ENCODE measurements around the gene HOGA1.

DNA sequence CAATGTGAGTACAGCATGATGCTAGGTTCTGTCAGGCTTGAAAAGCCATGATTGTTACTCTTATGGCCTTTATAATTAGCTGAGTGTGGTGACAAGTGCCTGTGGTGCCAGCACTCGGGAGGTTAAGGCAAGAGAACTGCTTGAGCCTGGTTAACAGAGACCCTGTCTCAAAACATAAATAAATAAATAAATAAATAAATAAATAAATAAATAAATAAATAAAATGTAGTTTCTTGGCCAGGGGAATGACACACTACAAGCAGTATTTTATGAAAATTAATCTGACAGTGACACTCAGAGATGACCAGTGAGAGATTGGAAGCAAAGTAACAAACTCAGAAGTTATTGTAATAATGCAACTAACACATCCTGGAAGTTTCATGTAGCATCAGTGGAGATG lies 51.4 kb downstream of the HOGA1 start:
- no peak for TF ChIP-seq POLR2AphosphoS5 (IDR thresholded peaks at IDR 0.05; ENCODE audit: low read depth)
- TF ChIP-seq, protein P1, sequence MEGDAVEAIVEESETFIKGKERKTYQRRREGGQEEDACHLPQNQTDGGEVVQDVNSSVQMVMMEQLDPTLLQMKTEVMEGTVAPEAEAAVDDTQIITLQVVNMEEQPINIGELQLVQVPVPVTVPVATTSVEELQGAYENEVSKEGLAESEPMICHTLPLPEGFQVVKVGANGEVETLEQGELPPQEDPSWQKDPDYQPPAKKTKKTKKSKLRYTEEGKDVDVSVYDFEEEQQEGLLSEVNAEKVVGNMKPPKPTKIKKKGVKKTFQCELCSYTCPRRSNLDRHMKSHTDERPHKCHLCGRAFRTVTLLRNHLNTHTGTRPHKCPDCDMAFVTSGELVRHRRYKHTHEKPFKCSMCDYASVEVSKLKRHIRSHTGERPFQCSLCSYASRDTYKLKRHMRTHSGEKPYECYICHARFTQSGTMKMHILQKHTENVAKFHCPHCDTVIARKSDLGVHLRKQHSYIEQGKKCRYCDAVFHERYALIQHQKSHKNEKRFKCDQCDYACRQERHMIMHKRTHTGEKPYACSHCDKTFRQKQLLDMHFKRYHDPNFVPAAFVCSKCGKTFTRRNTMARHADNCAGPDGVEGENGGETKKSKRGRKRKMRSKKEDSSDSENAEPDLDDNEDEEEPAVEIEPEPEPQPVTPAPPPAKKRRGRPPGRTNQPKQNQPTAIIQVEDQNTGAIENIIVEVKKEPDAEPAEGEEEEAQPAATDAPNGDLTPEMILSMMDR (conservative IDR thresholded peaks at IDR 0.05; ENCODE audit: low read depth in 2 of 2): no peak
- no peak for TF ChIP-seq JUNB (IDR thresholded peaks at IDR 0.05; ENCODE audit: unreplicated experiment)
- TF ChIP-seq EZH2phosphoT487 (IDR thresholded peaks at IDR 0.05; ENCODE audit: unreplicated experiment): no peak
- no peak for TF ChIP-seq EZH2 (IDR thresholded peaks at IDR 0.05; ENCODE audit: low read depth, unreplicated experiment)
- TF ChIP-seq, protein P2, sequence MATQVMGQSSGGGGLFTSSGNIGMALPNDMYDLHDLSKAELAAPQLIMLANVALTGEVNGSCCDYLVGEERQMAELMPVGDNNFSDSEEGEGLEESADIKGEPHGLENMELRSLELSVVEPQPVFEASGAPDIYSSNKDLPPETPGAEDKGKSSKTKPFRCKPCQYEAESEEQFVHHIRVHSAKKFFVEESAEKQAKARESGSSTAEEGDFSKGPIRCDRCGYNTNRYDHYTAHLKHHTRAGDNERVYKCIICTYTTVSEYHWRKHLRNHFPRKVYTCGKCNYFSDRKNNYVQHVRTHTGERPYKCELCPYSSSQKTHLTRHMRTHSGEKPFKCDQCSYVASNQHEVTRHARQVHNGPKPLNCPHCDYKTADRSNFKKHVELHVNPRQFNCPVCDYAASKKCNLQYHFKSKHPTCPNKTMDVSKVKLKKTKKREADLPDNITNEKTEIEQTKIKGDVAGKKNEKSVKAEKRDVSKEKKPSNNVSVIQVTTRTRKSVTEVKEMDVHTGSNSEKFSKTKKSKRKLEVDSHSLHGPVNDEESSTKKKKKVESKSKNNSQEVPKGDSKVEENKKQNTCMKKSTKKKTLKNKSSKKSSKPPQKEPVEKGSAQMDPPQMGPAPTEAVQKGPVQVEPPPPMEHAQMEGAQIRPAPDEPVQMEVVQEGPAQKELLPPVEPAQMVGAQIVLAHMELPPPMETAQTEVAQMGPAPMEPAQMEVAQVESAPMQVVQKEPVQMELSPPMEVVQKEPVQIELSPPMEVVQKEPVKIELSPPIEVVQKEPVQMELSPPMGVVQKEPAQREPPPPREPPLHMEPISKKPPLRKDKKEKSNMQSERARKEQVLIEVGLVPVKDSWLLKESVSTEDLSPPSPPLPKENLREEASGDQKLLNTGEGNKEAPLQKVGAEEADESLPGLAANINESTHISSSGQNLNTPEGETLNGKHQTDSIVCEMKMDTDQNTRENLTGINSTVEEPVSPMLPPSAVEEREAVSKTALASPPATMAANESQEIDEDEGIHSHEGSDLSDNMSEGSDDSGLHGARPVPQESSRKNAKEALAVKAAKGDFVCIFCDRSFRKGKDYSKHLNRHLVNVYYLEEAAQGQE (IDR thresholded peaks at IDR 0.05; ENCODE audit: unreplicated experiment): no peak
- TF ChIP-seq, protein P3, sequence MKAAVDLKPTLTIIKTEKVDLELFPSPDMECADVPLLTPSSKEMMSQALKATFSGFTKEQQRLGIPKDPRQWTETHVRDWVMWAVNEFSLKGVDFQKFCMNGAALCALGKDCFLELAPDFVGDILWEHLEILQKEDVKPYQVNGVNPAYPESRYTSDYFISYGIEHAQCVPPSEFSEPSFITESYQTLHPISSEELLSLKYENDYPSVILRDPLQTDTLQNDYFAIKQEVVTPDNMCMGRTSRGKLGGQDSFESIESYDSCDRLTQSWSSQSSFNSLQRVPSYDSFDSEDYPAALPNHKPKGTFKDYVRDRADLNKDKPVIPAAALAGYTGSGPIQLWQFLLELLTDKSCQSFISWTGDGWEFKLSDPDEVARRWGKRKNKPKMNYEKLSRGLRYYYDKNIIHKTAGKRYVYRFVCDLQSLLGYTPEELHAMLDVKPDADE (IDR thresholded peaks at IDR 0.05): no peak
- TF ChIP-seq CREB1 (CRISPR knock-in tag; IDR thresholded peaks at IDR 0.05; ENCODE audit: low read depth): no peak
- no peak for TF ChIP-seq NANOG (IDR thresholded peaks at IDR 0.05; ENCODE audit: borderline replicate concordance)
- TF ChIP-seq STAT1 (IDR thresholded peaks at IDR 0.05; ENCODE audit: unreplicated experiment): no peak
- no peak for TF ChIP-seq ZNF331 (CRISPR knock-in tag; IDR thresholded peaks at IDR 0.05; ENCODE audit: low read depth)

Measured in GM23338 (cell line).